SK-N-MC (cell line): Measurements from ENCODE around the gene ZNF550.

Experiments
- EZH2 ChIP-seq: fragments of 200-600 bp; sonication (generic); IDR thresholded peaks from one replicate; pipeline ENCODE4 v1.6.1; 2017; ENCODE audit warnings: antibody characterized with exemption
- POLR2AphosphoS5 ChIP-seq: IDR thresholded peaks from 2 replicates; pipeline ENCODE4 v1.6.1; 2012; ENCODE audit warnings: mild to moderate bottlenecking, low read depth, low read length, borderline replicate concordance

DNA sequence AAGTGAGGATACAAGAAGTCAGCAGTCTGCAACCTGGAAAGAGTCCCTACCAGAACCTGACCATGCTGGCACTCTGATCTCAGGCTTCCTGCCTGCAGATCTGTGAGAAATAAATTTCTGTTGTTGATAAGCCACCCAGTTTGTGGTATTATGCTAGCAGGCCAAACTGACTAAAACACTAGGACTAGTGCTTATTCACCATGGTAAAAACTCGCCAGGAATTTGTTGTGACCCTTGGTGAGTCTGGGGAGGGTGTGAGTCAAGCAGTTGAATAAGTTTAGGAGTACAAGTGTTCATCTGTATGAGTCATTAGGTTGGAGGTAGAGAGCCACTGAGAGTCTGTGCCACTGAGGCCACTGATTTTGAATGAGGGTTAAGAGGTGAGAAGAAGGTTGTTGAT lies 27.9 kb upstream of the ZNF550 start:
- TF ChIP-seq EZH2, result no peak
- no peak for TF ChIP-seq POLR2AphosphoS5
